Mucosa of descending colon (tissue), 3 donors: ENCODE results near the gene SH2B2. TPM values are rescaled to one million over a fixed set of nuclear protein-coding genes. Genes with fewer than 3 reads are reported as not detected.

Experiments used
- ATAC-seq: fragments of 200-7000 bp; cut with Tn5 transposase; one replicate; pipeline ENCODE4 v1.9.1; 2020; ENCODE audit warnings: mild to moderate bottlenecking, moderate library complexity
- DNase-seq, 3 donors: peaks; one replicate each; pipeline ENCODE4 v3.0.0-alpha.2; 2020
- H3K36me3 ChIP-seq: fragments of 200-600 bp; one replicate; pipeline ENCODE4 v1.8.0; 2021; ENCODE audit warnings: low read depth, mild to moderate bottlenecking
- H3K4me1 ChIP-seq: fragments of 200-600 bp; one replicate; pipeline ENCODE4 v1.8.0; 2021; ENCODE audit warnings: low read depth, mild to moderate bottlenecking
- H3K4me3 ChIP-seq: fragments of 200-600 bp; one replicate; pipeline ENCODE4 v1.8.0; 2021; ENCODE audit warnings: mild to moderate bottlenecking
- H3K9me3 ChIP-seq: fragments of 200-600 bp; one replicate; pipeline ENCODE4 v1.8.0; 2021; ENCODE audit warnings: mild to moderate bottlenecking
- CTCF ChIP-seq: fragments of 200-600 bp; IDR thresholded peaks from one replicate; pipeline ENCODE4 v1.8.0; 2022; ENCODE audit warnings: antibody characterized with exemption, mild to moderate bottlenecking
- intact Hi-C, 2 donors: fragments of 100-400 bp; cut with DNase I in 1 of 2; cut with micrococcal nuclease in 1 of 2; formaldehyde crosslinking; loops; one replicate each; pipeline versions ENCODE4 v1.11.0 to v1.11.1; 2022; cut with DNase I, micrococcal nuclease
- total RNA-seq, 3 donors: library from RNA; stranded (reverse); fragmentation: NEBNext Ultra II Directional in 2 of 3; extraction: Animal tissue kit (Norgen Biotek cat#: 25700) in 2 of 3; gene quantifications; one replicate each; pipeline versions ENCODE4 v1.2.1 to v1.2.4, GENCODE V29; 2021 to 2023
- donor health status: DM: no; HTN: no; CAD: no; lungs with moderate emphysema.
- donor health status: DM: no; HTN: no; CAD: no.
- donor health status: DM: no; HTN: yes; CAD: no.

Gene SH2B2
- total RNA-seq, 3 donors from 2014 or later, result 2.3 to 3.7 (median 2.7) TPM

GRCh38 chr7:102254521-102254920 is 32.1 kb upstream of the SH2B2 start:
- intact Hi-C loops, result no loop called here
- Histone ChIP-seq H3K9me3 (no peaks in the 10 kb centered on the region), H3K4me3 (no peak overlapping the region), H3K36me3 (no peaks in the 10 kb centered on the region), H3K4me1 (no peaks in the 10 kb centered on the region)
- ATAC-seq, result no peak
- no peak for DNase-seq
- no peak for TF ChIP-seq CTCF

GRCh38 chr7:102255501-102255900 is 31.2 kb upstream of the SH2B2 start:
- no peak for TF ChIP-seq CTCF
- ATAC-seq (no peak), DNase-seq (no peak)
- H3K9me3 ChIP-seq, result no peaks in the 10 kb centered on the region
- no peaks in the 10 kb centered on the region for H3K4me1 ChIP-seq
- no peaks in the 10 kb centered on the region for H3K36me3 ChIP-seq
- intact Hi-C loops, result no loop called here
- no peak overlapping the region for H3K4me3 ChIP-seq

DNA sequence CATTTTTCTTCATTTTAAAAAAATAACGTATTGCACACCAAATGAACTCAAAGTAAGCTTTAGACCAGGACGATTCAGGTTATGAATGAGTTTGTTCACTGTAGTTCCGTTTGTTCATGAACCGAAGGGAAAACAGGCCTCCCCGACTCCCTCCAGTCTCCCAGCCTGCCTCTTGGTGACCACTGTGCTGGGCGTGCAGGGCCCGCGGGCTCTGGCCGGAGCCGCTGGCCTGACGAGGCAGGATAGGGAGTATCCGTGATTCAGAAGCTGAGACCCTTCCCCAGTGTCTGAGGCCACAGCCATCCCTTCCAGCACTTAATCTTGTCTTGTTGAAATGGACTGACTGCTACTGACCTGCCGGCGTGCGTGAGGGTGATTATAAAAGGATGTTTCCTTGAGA is 30.8 kb upstream of the SH2B2 start:
- Histone ChIP-seq H3K9me3 (no peaks in the 10 kb centered on the region), H3K36me3 (no peaks in the 10 kb centered on the region), H3K4me3 (no peak overlapping the region), H3K4me1 (no peaks in the 10 kb centered on the region)
- no peak for TF ChIP-seq CTCF
- DNase-seq, result peak in 1 of 3 donors; percentile 12
- intact Hi-C loops, result no loop called here
- ATAC-seq, result no peak

GRCh38 chr7:102258073-102258748 is 28.5 kb upstream of the SH2B2 start:
- Histone ChIP-seq H3K4me3 (no peak overlapping the region), H3K36me3 (no peaks in the 10 kb centered on the region), H3K9me3 (no peaks in the 10 kb centered on the region), H3K4me1 (no peaks in the 10 kb centered on the region)
- DNase-seq (no peak), ATAC-seq (no peak)
- intact Hi-C loops, result no loop called here
- TF ChIP-seq CTCF, result no peak

- no peak for TF ChIP-seq CTCF
- Histone ChIP-seq H3K9me3 (no peaks in the 10 kb centered on the region), H3K36me3 (no peaks in the 10 kb centered on the region), H3K4me1 (no peaks in the 10 kb centered on the region), H3K4me3 (no peak overlapping the region)
- intact Hi-C loops, result no loop called here
- ATAC-seq, result no peak
- DNase-seq, result no peak
Measured at GRCh38 chr7:102258749-102259107, 27.9 kb upstream of the SH2B2 start.

GRCh38 chr7:102260856-102261255 is 25.8 kb upstream of the SH2B2 start:
- ATAC-seq (no peak), DNase-seq (no peak)
- no peaks in the 10 kb centered on the region for H3K9me3 ChIP-seq
- no peak for TF ChIP-seq CTCF
- H3K4me1 ChIP-seq, result no peaks in the 10 kb centered on the region
- H3K4me3 ChIP-seq, result no peak overlapping the region
- no peaks in the 10 kb centered on the region for H3K36me3 ChIP-seq
- intact Hi-C loops, result no loop called here
